Activated naive CD8-positive, alpha-beta T cell treated with anti-CD3 and anti-CD28 coated beads, Interleukin-2, amount 10 ng/mL, durations not matched to agents 7 days and 5 days (primary cell): Measurements from ENCODE around the gene ECI2. TPM values are rescaled to one million over a fixed set of nuclear protein-coding genes. Genes with fewer than 3 reads are reported as not detected.
"Not testable (repeated sequence)": the region's sequence is repeated elsewhere in the genome, so short reads cannot be mapped to it uniquely, and the experiment has no call there.

Experiments
- ATAC-seq: fragments of 150-1000 bp; cut with Tn5 transposase; one replicate; pipeline ENCODE4 v1.10.0; 2021; ENCODE audit warnings: low read depth, moderate library complexity
- POLR2A ChIA-PET: fragments of 350-600 bp; sonication (Branson Sonifier 250); formaldehyde crosslinking; loops from one replicate; lab custom pipeline; 2021; ENCODE audit warnings: antibody characterized with exemption; lab: Charles Lee
- DNase-seq: peaks from one replicate; pipeline ENCODE4 v3.0.0; 2021
- H3K27ac Mint-ChIP-seq: one replicate; pipeline ENCODE4 v1.8.0; 2022; ENCODE audit warnings: mild to moderate bottlenecking, mixed read lengths
- H3K27me3 Mint-ChIP-seq: one replicate; pipeline ENCODE4 v1.8.0; 2022; ENCODE audit warnings: mild to moderate bottlenecking, moderate library complexity, mixed read lengths
- H3K36me3 Mint-ChIP-seq: one replicate; pipeline ENCODE4 v1.8.0; 2021; ENCODE audit warnings: mild to moderate bottlenecking, mixed read lengths
- H3K4me1 Mint-ChIP-seq: one replicate; pipeline ENCODE4 v1.8.0; 2021; ENCODE audit warnings: mixed read lengths
- H3K4me3 Mint-ChIP-seq: one replicate; pipeline ENCODE4 v1.8.0; 2022; ENCODE audit warnings: mild to moderate bottlenecking, moderate library complexity, mixed read lengths
- H3K9me3 Mint-ChIP-seq: one replicate; pipeline ENCODE4 v1.8.0; 2021; ENCODE audit warnings: mixed read lengths
- total RNA-seq, 2 experiments: library from RNA; stranded (reverse); gene quantifications; one replicate each; pipeline ENCODE4 v1.2.3, GENCODE V29; 2021

The ECI2 gene
- total RNA-seq, 2 experiments from 2014 or later: 55.9 to 61.9 TPM

- H3K4me1 Mint-ChIP-seq: no peaks in the 10 kb centered on the region
- ATAC-seq (no peak), DNase-seq (no peak)
- H3K27ac Mint-ChIP-seq: no peak overlapping the region
- H3K9me3 Mint-ChIP-seq: no peaks in the 10 kb centered on the region
- no peak overlapping the region for H3K4me3 Mint-ChIP-seq
- no peaks in the 10 kb centered on the region for H3K36me3 Mint-ChIP-seq
- H3K27me3 Mint-ChIP-seq: peaks cover 10% of the 10 kb centered on the region
- POLR2A ChIA-PET: no interaction called here
Observed at GRCh38 chr6:4105980-4106536, 29.3 kb downstream of the ECI2 start.

GRCh38 chr6:4103929-4104328, 31.4 kb downstream of the ECI2 start:
- H3K27ac Mint-ChIP-seq: no peak overlapping the region
- no peaks in the 10 kb centered on the region for H3K9me3 Mint-ChIP-seq
- no peak overlapping the region for H3K4me3 Mint-ChIP-seq
- DNase-seq: no peak
- ATAC-seq: no peak
- peaks cover 9% of the 10 kb centered on the region for H3K27me3 Mint-ChIP-seq
- POLR2A ChIA-PET: no interaction called here
- H3K4me1 Mint-ChIP-seq: no peaks in the 10 kb centered on the region
- H3K36me3 Mint-ChIP-seq: no peaks in the 10 kb centered on the region

- POLR2A ChIA-PET: no interaction called here
- no peaks in the 10 kb centered on the region for H3K4me1 Mint-ChIP-seq
- no peak overlapping the region for H3K27ac Mint-ChIP-seq
- no peaks in the 10 kb centered on the region for H3K36me3 Mint-ChIP-seq
- ATAC-seq: no peak
- H3K9me3 Mint-ChIP-seq: no peaks in the 10 kb centered on the region
- no peak for DNase-seq
- peaks cover 7% of the 10 kb centered on the region for H3K27me3 Mint-ChIP-seq
- no peak overlapping the region for H3K4me3 Mint-ChIP-seq
Observed at GRCh38 chr6:4102687-4103244, 32.6 kb downstream of the ECI2 start.

- POLR2A ChIA-PET: no interaction called here
- Mint-ChIP-seq H3K4me3 (no peak overlapping the region), H3K9me3 (no peaks in the 10 kb centered on the region), H3K36me3 (no peaks in the 10 kb centered on the region), H3K27ac (no peak overlapping the region), H3K27me3 (peaks cover 4% of the 10 kb centered on the region), H3K4me1 (no peaks in the 10 kb centered on the region)
- no peak for ATAC-seq
- DNase-seq: no peak
Observed at GRCh38 chr6:4101298-4101697, 34.1 kb downstream of the ECI2 start.

GRCh38 chr6:4100655-4101054, 34.7 kb downstream of the ECI2 start:
- H3K4me3 Mint-ChIP-seq: no peak overlapping the region
- no peaks in the 10 kb centered on the region for H3K4me1 Mint-ChIP-seq
- no peaks in the 10 kb centered on the region for H3K36me3 Mint-ChIP-seq
- POLR2A ChIA-PET: no interaction called here
- DNase-seq (no peak), ATAC-seq (no peak)
- H3K27me3 Mint-ChIP-seq: peaks cover 4% of the 10 kb centered on the region
- H3K9me3 Mint-ChIP-seq: no peaks in the 10 kb centered on the region
- H3K27ac Mint-ChIP-seq: no peak overlapping the region

GRCh38 chr6:4093288-4093687, 42.1 kb downstream of the ECI2 start:
- H3K4me1 Mint-ChIP-seq: no peaks in the 10 kb centered on the region
- H3K36me3 Mint-ChIP-seq: no peaks in the 10 kb centered on the region
- ATAC-seq (no peak), DNase-seq (no peak)
- no peak overlapping the region for H3K27ac Mint-ChIP-seq
- POLR2A ChIA-PET: no interaction called here
- no peak overlapping the region for H3K4me3 Mint-ChIP-seq
- H3K9me3 Mint-ChIP-seq: no peaks in the 10 kb centered on the region
- H3K27me3 Mint-ChIP-seq: no peaks in the 10 kb centered on the region

GRCh38 chr6:4091941-4092340, 43.4 kb downstream of the ECI2 start:
- H3K27ac Mint-ChIP-seq: no peak overlapping the region
- no peaks in the 10 kb centered on the region for H3K9me3 Mint-ChIP-seq
- H3K4me1 Mint-ChIP-seq: no peaks in the 10 kb centered on the region

GRCh38 chr6:4090043-4090442, 45.3 kb downstream of the ECI2 start:
- POLR2A ChIA-PET, H3K27ac Mint-ChIP-seq, DNase-seq, ATAC-seq, H3K4me1 Mint-ChIP-seq, H3K4me3 Mint-ChIP-seq, H3K36me3 Mint-ChIP-seq, H3K27me3 Mint-ChIP-seq, H3K9me3 Mint-ChIP-seq: not testable (repeated sequence)

More at GRCh38 chr6:4091941-4092340, 43.4 kb downstream of the ECI2 start:
- POLR2A ChIA-PET: no interaction called here
- no peak for DNase-seq
- no peak overlapping the region for H3K4me3 Mint-ChIP-seq
- ATAC-seq: no peak
- peaks cover under 1% of the 10 kb centered on the region for H3K27me3 Mint-ChIP-seq
- H3K36me3 Mint-ChIP-seq: no peaks in the 10 kb centered on the region

- DNase-seq (no peak), ATAC-seq (no peak)
- H3K4me3 Mint-ChIP-seq: no peak overlapping the region
- H3K36me3 Mint-ChIP-seq: no peaks in the 10 kb centered on the region
- no peaks in the 10 kb centered on the region for H3K9me3 Mint-ChIP-seq
- H3K27ac Mint-ChIP-seq: no peak overlapping the region
- no peaks in the 10 kb centered on the region for H3K4me1 Mint-ChIP-seq
- H3K27me3 Mint-ChIP-seq: peaks cover 3% of the 10 kb centered on the region
- POLR2A ChIA-PET: interaction anchor here (0.7 kb wide), 1 partner anchor 40 kb away, joined by 5 read pairs; no protein-coding TSS in a partner anchor
Observed at GRCh38 chr6:4088704-4089103, 46.7 kb downstream of the ECI2 start.

- DNase-seq (no peak), ATAC-seq (no peak)
- no peaks in the 10 kb centered on the region for H3K4me1 Mint-ChIP-seq
- no peaks in the 10 kb centered on the region for H3K9me3 Mint-ChIP-seq
- H3K36me3 Mint-ChIP-seq: no peaks in the 10 kb centered on the region
- H3K4me3 Mint-ChIP-seq: no peak overlapping the region
- H3K27ac Mint-ChIP-seq: no peak overlapping the region
- H3K27me3 Mint-ChIP-seq: peaks cover 10% of the 10 kb centered on the region
- POLR2A ChIA-PET: no interaction called here
Observed at GRCh38 chr6:4085332-4085700, 50.1 kb downstream of the ECI2 start.

GRCh38 chr6:4084444-4085331, 50.7 kb downstream of the ECI2 start:
- Mint-ChIP-seq H3K27me3 (peaks cover 11% of the 10 kb centered on the region), H3K9me3 (no peaks in the 10 kb centered on the region), H3K4me3 (no peak overlapping the region), H3K36me3 (no peaks in the 10 kb centered on the region), H3K4me1 (no peaks in the 10 kb centered on the region), H3K27ac (no peak overlapping the region)
- DNase-seq (no peak), ATAC-seq (no peak)
- POLR2A ChIA-PET: no interaction called here

GRCh38 chr6:4078691-4079471, 56.5 kb downstream of the ECI2 start, which contains the start of gene FAM217A:
Gene FAM217A, minus strand, starts transcription at chr6:4079137. Its CDS starts 1,723 bp downstream, at chr6:4077414.
- Mint-ChIP-seq H3K4me3 (no peak within 1 kb of the TSS), H3K36me3 (no peaks in the 10 kb centered on the region), H3K27me3 (peaks cover 20% of the 10 kb centered on the region), H3K9me3 (no peaks in the 10 kb centered on the region), H3K27ac (no peak within 1 kb of the TSS), H3K4me1 (no peaks in the 10 kb centered on the region)
- ATAC-seq: no peak
- DNase-seq: no peak
- POLR2A ChIA-PET: interaction anchor here (1.2 kb wide), 1 partner anchor 20 kb away, joined by 3 read pairs; no protein-coding TSS in a partner anchor
